ENCODE data around the gene TAF4. TPM values are rescaled to one million over a fixed set of nuclear protein-coding genes. Genes with fewer than 3 reads are reported as not detected.
A peak's percentile ranks its signal among the peaks of the same experiment; 100 is the strongest.

Gene TAF4
- total and polyA plus RNA-seq, 7 experiments from 2014 or later, result 0.74 to 43.7 (median 20.8) TPM

GRCh38 chr20:62010551-62011402 is 54.9 kb downstream of the TAF4 start:
- H3K36me3 Mint-ChIP-seq, result peaks cover 5 to 38% (median 9%) of the 10 kb centered on the region in 5 donors
- H3K27me3 ChIP-seq (ENCODE audit: control insufficient read depth in 2 of 2, insufficient read depth in 2 of 2, low read length in 2 of 2), result no peaks in the 10 kb centered on the region

GRCh38 chr20:62009869-62010445 is 55.7 kb downstream of the TAF4 start:
- no peak overlapping the region for H3K4me3 ChIP-seq (ENCODE audit: low read length)
- intact Hi-C loops (cut with micrococcal nuclease), result loop anchor here (1.0 to 5.0 kb wide), 9 partner anchors 55 to 372 kb away; partner anchors contain the start of genes LSM14B (in 2 of the 2), ADRM1 (in 1 of the 2) and TAF4 (in 1 of the 2)

More at GRCh38 chr20:62010551-62011402, 54.9 kb downstream of the TAF4 start:
- Mint-ChIP-seq H3K4me3 (peak overlapping the region in 1 of 10 donors; percentile 6), H3K27me3 (no peaks in the 10 kb centered on the region), H3K9me3 (no peaks in the 10 kb centered on the region), H3K4me1 (peaks cover 6 to 24% (median 10%) of the 10 kb centered on the region in 7 donors), H3K27ac (peak overlapping the region in 6 of 9 donors; percentile 6 to 65 (median 43))
- Histone ChIP-seq H3K36me3 (ENCODE audit: control insufficient read depth in 2 of 3, insufficient read depth in 3 of 3, low read length in 3 of 3) (peaks cover 3 to 72% (median 4%) of the 10 kb centered on the region in 3 experiments), H3K4me1 (ENCODE audit: control insufficient read depth in 2 of 2, insufficient read depth in 2 of 2, low read length in 2 of 2) (peaks cover 0 to 4% of the 10 kb centered on the region in 2 donors), H3K4me3 (ENCODE audit: low read length) (no peak overlapping the region), H3K9me3 (ENCODE audit: control insufficient read depth in 2 of 3, low read length in 3 of 3) (no peaks in the 10 kb centered on the region), H3K27ac (ENCODE audit: low read depth, low read length) (no peak overlapping the region)
- ChIA-PET CTCF (interaction anchor here (0.6 to 2.9 kb wide), 16 partner anchors 8 to 1202 kb away, joined by 3 to 27 read pairs (median 4); partner anchors contain the start of genes PSMA7 and SS18L1), POLR2A (interaction anchor here (0.9 to 1.7 kb wide), 7 partner anchors 9 to 290 kb away, joined by 3 to 8 read pairs (median 4); partner anchors contain the start of genes PSMA7 and SS18L1)
- ATAC-seq (peak; percentile 81), DNase-seq (peak; percentile 36 to 70 (median 66))
- intact Hi-C loops (cut with micrococcal nuclease), result loop anchor here (1.0 to 5.0 kb wide), 10 partner anchors 55 to 372 kb away; partner anchors contain the start of genes LSM14B (in 2 of the 2), ADRM1 (in 1 of the 2), OSBPL2 (in 1 of the 2) and TAF4 (in 1 of the 2)

GRCh38 chr20:62009322-62009721 is 56.4 kb downstream of the TAF4 start:
- CTCF ChIA-PET, result interaction anchor here (0.7 to 2.9 kb wide), 2 partner anchors 125 to 376 kb away, joined by 3 to 27 read pairs; no protein-coding TSS in a partner anchor
- no peak for ATAC-seq
- H3K36me3 ChIP-seq (ENCODE audit: control insufficient read depth in 2 of 3, insufficient read depth in 3 of 3, low read length in 3 of 3), result peaks cover 4 to 85% (median 7%) of the 10 kb centered on the region in 3 experiments
- Mint-ChIP-seq H3K27ac (no peak overlapping the region), H3K4me3 (no peak overlapping the region), H3K36me3 (peaks cover 5 to 46% (median 12%) of the 10 kb centered on the region in 5 donors), H3K9me3 (no peaks in the 10 kb centered on the region), H3K27me3 (no peaks in the 10 kb centered on the region), H3K4me1 (peaks cover 2 to 18% (median 8%) of the 10 kb centered on the region in 7 donors)
- no peak overlapping the region for H3K27ac ChIP-seq (ENCODE audit: low read depth, low read length)
- POLR2A ChIA-PET, result interaction anchor here (1.0 kb wide), 1 partner anchor 292 kb away, joined by 3 read pairs; no protein-coding TSS in a partner anchor
- no peaks in the 10 kb centered on the region for H3K27me3 ChIP-seq (ENCODE audit: control insufficient read depth in 2 of 2, insufficient read depth in 2 of 2, low read length in 2 of 2)
- no peaks in the 10 kb centered on the region for H3K9me3 ChIP-seq (ENCODE audit: control insufficient read depth in 2 of 3, low read length in 3 of 3)
- intact Hi-C loops (cut with micrococcal nuclease), result no loop called here
- DNase-seq, result no peak
- no peak overlapping the region for H3K4me3 ChIP-seq (ENCODE audit: low read length)
- H3K4me1 ChIP-seq (ENCODE audit: control insufficient read depth in 2 of 2, insufficient read depth in 2 of 2, low read length in 2 of 2), result peaks cover 0 to 4% of the 10 kb centered on the region in 2 donors

More at GRCh38 chr20:62009869-62010445, 55.7 kb downstream of the TAF4 start:
- H3K4me3 Mint-ChIP-seq, result no peak overlapping the region
- H3K9me3 Mint-ChIP-seq, result no peaks in the 10 kb centered on the region
- H3K4me1 Mint-ChIP-seq, result peaks cover 4 to 20% (median 8%) of the 10 kb centered on the region in 7 donors
- Histone ChIP-seq H3K9me3 (ENCODE audit: control insufficient read depth in 2 of 3, low read length in 3 of 3) (no peaks in the 10 kb centered on the region), H3K27ac (ENCODE audit: low read depth, low read length) (no peak overlapping the region), H3K4me1 (ENCODE audit: control insufficient read depth in 2 of 2, insufficient read depth in 2 of 2, low read length in 2 of 2) (peaks cover 0 to 4% of the 10 kb centered on the region in 2 donors), H3K36me3 (ENCODE audit: control insufficient read depth in 2 of 3, insufficient read depth in 3 of 3, low read length in 3 of 3) (peaks cover 4 to 80% (median 7%) of the 10 kb centered on the region in 3 experiments), H3K27me3 (ENCODE audit: control insufficient read depth in 2 of 2, insufficient read depth in 2 of 2, low read length in 2 of 2) (no peaks in the 10 kb centered on the region)
- H3K27me3 Mint-ChIP-seq, result no peaks in the 10 kb centered on the region
- ChIA-PET POLR2A (interaction anchor here (1.0 to 1.7 kb wide), 4 partner anchors 57 to 291 kb away, joined by 3 to 8 read pairs (median 5); no protein-coding TSS in a partner anchor), CTCF (interaction anchor here (0.6 to 2.9 kb wide), 11 partner anchors 9 to 1203 kb away, joined by 3 to 27 read pairs (median 3); partner anchors contain the start of genes PSMA7 and SS18L1)
- DNase-seq (no peak), ATAC-seq (no peak)
- H3K27ac Mint-ChIP-seq, result peak overlapping the region in 1 of 9 donors; percentile 43
- H3K36me3 Mint-ChIP-seq, result peaks cover 5 to 42% (median 12%) of the 10 kb centered on the region in 5 donors

GRCh38 chr20:62008643-62009183 is 57.0 kb downstream of the TAF4 start:
- Histone ChIP-seq H3K4me3 (ENCODE audit: low read length) (no peak overlapping the region), H3K27me3 (ENCODE audit: control insufficient read depth in 2 of 2, insufficient read depth in 2 of 2, low read length in 2 of 2) (no peaks in the 10 kb centered on the region), H3K27ac (ENCODE audit: low read depth, low read length) (no peak overlapping the region), H3K9me3 (ENCODE audit: control insufficient read depth in 2 of 3, low read length in 3 of 3) (no peaks in the 10 kb centered on the region), H3K4me1 (ENCODE audit: control insufficient read depth in 2 of 2, insufficient read depth in 2 of 2, low read length in 2 of 2) (peaks cover 0 to 4% of the 10 kb centered on the region in 2 donors), H3K36me3 (ENCODE audit: control insufficient read depth in 2 of 3, insufficient read depth in 3 of 3, low read length in 3 of 3) (peaks cover 4 to 86% (median 7%) of the 10 kb centered on the region in 3 experiments)
- no peak overlapping the region for H3K27ac Mint-ChIP-seq
- ChIA-PET POLR2A (no interaction called here), CTCF (no interaction called here)
- no peak for ATAC-seq
- H3K9me3 Mint-ChIP-seq, result no peaks in the 10 kb centered on the region
- H3K4me3 Mint-ChIP-seq, result no peak overlapping the region
- peaks cover 5 to 46% (median 12%) of the 10 kb centered on the region in 5 donors for H3K36me3 Mint-ChIP-seq
- H3K27me3 Mint-ChIP-seq, result no peaks in the 10 kb centered on the region
- DNase-seq, result no peak
- H3K4me1 Mint-ChIP-seq, result peaks cover 2 to 18% (median 8%) of the 10 kb centered on the region in 7 donors
- intact Hi-C loops (cut with micrococcal nuclease), result no loop called here

GRCh38 chr20:62007127-62007647 is 58.5 kb downstream of the TAF4 start:
- peak overlapping the region in 1 of 10 donors; percentile 29 for H3K4me3 Mint-ChIP-seq
- Histone ChIP-seq H3K9me3 (ENCODE audit: control insufficient read depth in 2 of 3, low read length in 3 of 3) (no peaks in the 10 kb centered on the region), H3K4me3 (ENCODE audit: low read length) (no peak overlapping the region), H3K36me3 (ENCODE audit: control insufficient read depth in 2 of 3, insufficient read depth in 3 of 3, low read length in 3 of 3) (peaks cover 4 to 91% (median 7%) of the 10 kb centered on the region in 3 experiments), H3K27ac (ENCODE audit: low read depth, low read length) (no peak overlapping the region), H3K27me3 (ENCODE audit: control insufficient read depth in 2 of 2, insufficient read depth in 2 of 2, low read length in 2 of 2) (no peaks in the 10 kb centered on the region), H3K4me1 (ENCODE audit: control insufficient read depth in 2 of 2, insufficient read depth in 2 of 2, low read length in 2 of 2) (peaks cover 0 to 4% of the 10 kb centered on the region in 2 donors)
- intact Hi-C loops (cut with micrococcal nuclease), result no loop called here
- ChIA-PET CTCF (no interaction called here), POLR2A (no interaction called here)
- H3K36me3 Mint-ChIP-seq, result peaks cover 7 to 41% (median 15%) of the 10 kb centered on the region in 5 donors
- H3K9me3 Mint-ChIP-seq, result no peaks in the 10 kb centered on the region
- no peaks in the 10 kb centered on the region for H3K27me3 Mint-ChIP-seq
- H3K27ac Mint-ChIP-seq, result no peak overlapping the region
- ATAC-seq (no peak), DNase-seq (no peak)
- H3K4me1 Mint-ChIP-seq, result peaks cover 2 to 16% (median 8%) of the 10 kb centered on the region in 7 donors

- Histone ChIP-seq H3K27me3 (ENCODE audit: control insufficient read depth in 2 of 2, insufficient read depth in 2 of 2, low read length in 2 of 2) (no peaks in the 10 kb centered on the region), H3K4me1 (ENCODE audit: control insufficient read depth in 2 of 2, insufficient read depth in 2 of 2, low read length in 2 of 2) (peaks cover 0 to 4% of the 10 kb centered on the region in 2 donors), H3K4me3 (ENCODE audit: low read length) (no peak overlapping the region), H3K9me3 (ENCODE audit: control insufficient read depth in 2 of 3, low read length in 3 of 3) (no peaks in the 10 kb centered on the region), H3K36me3 (ENCODE audit: control insufficient read depth in 2 of 3, insufficient read depth in 3 of 3, low read length in 3 of 3) (peaks cover 4 to 91% (median 7%) of the 10 kb centered on the region in 3 experiments), H3K27ac (ENCODE audit: low read depth, low read length) (no peak overlapping the region)
- Mint-ChIP-seq H3K4me1 (peaks cover 2 to 16% (median 8%) of the 10 kb centered on the region in 7 donors), H3K4me3 (no peak overlapping the region), H3K27ac (no peak overlapping the region), H3K27me3 (no peaks in the 10 kb centered on the region), H3K9me3 (no peaks in the 10 kb centered on the region), H3K36me3 (peaks cover 13 to 47% (median 22%) of the 10 kb centered on the region in 5 donors)
- POLR2A ChIA-PET, result no interaction called here
- DNase-seq (no peak), ATAC-seq (no peak)
- CTCF ChIA-PET, result no interaction called here
- intact Hi-C loops (cut with micrococcal nuclease), result no loop called here
Observed at GRCh38 chr20:62006482-62006881, 59.2 kb downstream of the TAF4 start.

Data from naive thymus-derived CD4-positive, alpha-beta T cell (primary cell).